SK-N-SH treated with all-trans-retinoic acid at 6 μM for 48 hours (cell line): ENCODE data around the gene GNA12.

Experiments
- BACH2 ChIP-seq: fragments of 250-450 bp; sonication (Bioruptor Pico); IDR thresholded peaks from 2 replicates; pipeline ENCODE4 v1.9.0; 2021; ENCODE audit warnings: mild to moderate bottlenecking, borderline replicate concordance
- OSR1 ChIP-seq: fragments of 250-450 bp; sonication (Bioruptor Pico); IDR thresholded peaks from 2 replicates; pipeline ENCODE4 v1.8.0; 2022; ENCODE audit warnings: moderate library complexity, mild to moderate bottlenecking, inconsistent platforms
- PATZ1 ChIP-seq: fragments of 250-450 bp; sonication (Bioruptor Pico); IDR thresholded peaks from 2 replicates; pipeline ENCODE4 v1.8.0; 2020; ENCODE audit warnings: mild to moderate bottlenecking, moderate library complexity, borderline replicate concordance
- PPARA ChIP-seq: fragments of 250-450 bp; sonication (Bioruptor Pico); IDR thresholded peaks from 2 replicates; pipeline ENCODE4 v1.5.0; 2020; ENCODE audit warnings: mild to moderate bottlenecking, borderline replicate concordance
- RARB ChIP-seq: fragments of 250-450 bp; sonication (Bioruptor Pico); IDR thresholded peaks from 2 replicates; pipeline ENCODE4 v1.8.0; 2021; ENCODE audit warnings: mild to moderate bottlenecking, moderate library complexity
- TOX ChIP-seq: fragments of 250-450 bp; sonication (Bioruptor Pico); IDR thresholded peaks from 2 replicates; pipeline ENCODE4 v1.8.0; 2021; ENCODE audit warnings: mild to moderate bottlenecking, moderate library complexity, borderline replicate concordance
- TSHZ2 ChIP-seq: fragments of 250-450 bp; sonication (Bioruptor Pico); IDR thresholded peaks from 2 replicates; pipeline ENCODE4 v1.5.0; 2020; ENCODE audit warnings: mild to moderate bottlenecking, moderate library complexity
- ZFP3 ChIP-seq: fragments of 250-450 bp; sonication (Bioruptor Pico); IDR thresholded peaks from 2 replicates; pipeline ENCODE4 v1.5.0; 2020; ENCODE audit warnings: mild to moderate bottlenecking, moderate library complexity
- ZFP30 ChIP-seq: fragments of 450-650 bp; formaldehyde crosslinking; IDR thresholded peaks from 2 replicates; pipeline ENCODE4 v1.5.0; 2022; ENCODE audit warnings: mild to moderate bottlenecking, moderate library complexity

- no peak for TF ChIP-seq PPARA (CRISPR knock-in tag)
- no peak for TF ChIP-seq ZFP3 (CRISPR knock-in tag)
- no peak for TF ChIP-seq PATZ1 (CRISPR knock-in tag)
- no peak for TF ChIP-seq TOX (CRISPR knock-in tag)
- no peak for TF ChIP-seq BACH2
- no peak for TF ChIP-seq OSR1 (CRISPR knock-in tag)
- no peak for TF ChIP-seq ZFP30
- no peak for TF ChIP-seq TSHZ2
- no peak for TF ChIP-seq RARB (CRISPR knock-in tag)
Measured at GRCh38 chr7:2781636-2782035, 62.5 kb downstream of the GNA12 start.
